IPS DF 6.9 (cell line): ENCODE results near the gene GTF2H4.
"Not testable (repeated sequence)": the region's sequence is repeated elsewhere in the genome, so short reads cannot be mapped to it uniquely, and the experiment has no call there.

Experiments used
- DNase-seq: peaks from one replicate; pipeline ENCODE4 v3.0.0-alpha.2; 2013; ENCODE audit warnings: low read depth, low spot score
- H3K27ac ChIP-seq: one replicate; pipeline ENCODE4 v1.5.1; 2013; ENCODE audit warnings: low read length, control low read depth
- H3K27me3 ChIP-seq: 2 replicates; pipeline ENCODE4 v1.6.1; 2013; ENCODE audit warnings: mild to moderate bottlenecking, low read length; ENCODE audit not compliant: control insufficient read depth, insufficient read depth
- H3K36me3 ChIP-seq: 2 replicates; pipeline ENCODE4 v1.6.1; 2013; ENCODE audit warnings: low read length; ENCODE audit not compliant: control insufficient read depth, insufficient read depth
- H3K4me1 ChIP-seq: 2 replicates; pipeline ENCODE4 v1.6.1; 2013; ENCODE audit warnings: low read length; ENCODE audit not compliant: control insufficient read depth, insufficient read depth
- H3K4me3 ChIP-seq: 2 replicates; pipeline ENCODE4 v1.5.1; 2013; ENCODE audit warnings: mild to moderate bottlenecking, low read length
- H3K9me3 ChIP-seq: 2 replicates; pipeline ENCODE4 v1.6.1; 2013; ENCODE audit warnings: low read length, inconsistent platforms; ENCODE audit not compliant: control insufficient read depth, insufficient read depth
- WGBS: extraction: QIAGEN DNeasy Blood & Tissue Kit; methylation state at CpG from one replicate; pipeline ENCODE4 v1.1.7; 2013; ENCODE audit warnings: mixed read lengths, missing lambda C conversion rate; ENCODE audit not compliant: insufficient read length, insufficient coverage; 5-methylcytosine and 5-hydroxymethylcytosine counted together

Gene GTF2H4

DNA sequence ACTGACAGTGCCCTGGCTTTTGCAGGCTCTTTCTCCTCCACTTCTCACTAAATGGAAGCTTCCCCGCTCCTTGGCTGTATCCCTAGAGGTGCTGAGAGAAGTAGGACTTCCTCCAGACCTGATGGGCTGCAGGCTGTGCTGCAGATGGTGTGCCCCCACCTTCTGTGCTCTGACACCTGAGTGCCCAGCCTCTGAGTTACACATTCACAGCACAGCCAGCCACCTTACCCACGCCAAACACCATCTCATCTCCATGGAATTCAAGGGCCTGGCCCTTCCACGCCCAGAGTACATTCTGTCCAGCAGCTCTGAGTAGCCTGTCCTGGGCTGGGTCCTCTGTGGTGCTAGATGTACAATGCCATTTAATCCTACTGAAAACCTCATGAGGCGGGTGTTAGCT, 18.6 kb downstream of the GTF2H4 start:
- Histone ChIP-seq H3K27me3 (no peaks in the 10 kb centered on the region), H3K27ac (no peak overlapping the region), H3K4me3 (no peak overlapping the region), H3K36me3 (peaks cover 5% of the 10 kb centered on the region; the same call in 1 of the 2 replicates), H3K9me3 (no peaks in the 10 kb centered on the region), H3K4me1 (peaks cover 2% of the 10 kb centered on the region; the same call in 1 of the 2 replicates)
- WGBS, result no CpG with 5 or more reads among the region's 4 CpGs
- no peak for DNase-seq

DNA sequence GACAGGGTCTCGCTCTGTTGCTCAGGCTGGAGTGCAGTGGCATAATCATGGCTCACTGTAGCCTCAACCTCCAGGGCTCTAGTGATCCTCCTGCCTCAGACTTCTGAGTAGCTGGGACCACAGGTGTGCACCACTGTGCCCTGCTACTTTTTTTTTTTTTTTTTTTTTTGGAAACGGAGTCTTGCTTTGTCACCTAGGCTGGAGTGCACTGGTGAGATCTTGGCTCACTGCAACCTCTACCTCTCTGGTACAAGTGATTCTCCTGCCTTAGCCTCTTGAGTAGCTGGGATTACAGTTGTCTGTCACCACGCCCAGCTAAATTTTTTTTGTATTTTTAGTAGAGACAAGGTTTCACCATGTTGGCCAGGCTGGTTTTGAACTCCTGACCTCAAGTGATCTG, 19.1 kb downstream of the GTF2H4 start:
- H3K27ac ChIP-seq, H3K4me1 ChIP-seq, H3K9me3 ChIP-seq, DNase-seq, H3K36me3 ChIP-seq, H3K4me3 ChIP-seq, H3K27me3 ChIP-seq: not testable (repeated sequence)
- WGBS, result no CpG with 5 or more reads among the region's 3 CpGs

DNA sequence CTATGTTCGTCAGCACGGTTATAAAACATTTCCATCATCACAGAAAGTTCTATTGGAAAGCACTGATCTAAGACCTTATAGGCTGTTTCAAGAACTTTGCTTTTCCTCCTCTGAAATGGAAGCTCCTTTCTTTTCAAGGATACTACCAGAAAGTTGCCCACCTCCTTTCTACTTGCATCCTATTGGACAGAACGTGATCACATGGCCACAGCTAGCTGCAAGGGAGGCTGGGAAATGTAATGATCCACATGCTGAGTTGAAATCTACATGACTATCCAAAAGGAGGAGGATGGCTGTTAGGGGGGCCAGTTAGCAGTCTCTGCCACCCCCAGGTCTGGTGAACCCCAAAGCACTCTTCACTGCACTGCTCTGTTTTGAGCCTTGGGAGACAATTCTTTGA, 20.7 kb downstream of the GTF2H4 start:
- no peaks in the 10 kb centered on the region for H3K9me3 ChIP-seq
- no peaks in the 10 kb centered on the region for H3K27me3 ChIP-seq
- WGBS, result no CpG with 5 or more reads among the region's 3 CpGs
- no peak for DNase-seq
- no peaks in the 10 kb centered on the region for H3K4me1 ChIP-seq
- no peak overlapping the region for H3K4me3 ChIP-seq
- no peak overlapping the region for H3K27ac ChIP-seq
- peaks cover 5% of the 10 kb centered on the region; the same call in 1 of the 2 replicates for H3K36me3 ChIP-seq

DNA sequence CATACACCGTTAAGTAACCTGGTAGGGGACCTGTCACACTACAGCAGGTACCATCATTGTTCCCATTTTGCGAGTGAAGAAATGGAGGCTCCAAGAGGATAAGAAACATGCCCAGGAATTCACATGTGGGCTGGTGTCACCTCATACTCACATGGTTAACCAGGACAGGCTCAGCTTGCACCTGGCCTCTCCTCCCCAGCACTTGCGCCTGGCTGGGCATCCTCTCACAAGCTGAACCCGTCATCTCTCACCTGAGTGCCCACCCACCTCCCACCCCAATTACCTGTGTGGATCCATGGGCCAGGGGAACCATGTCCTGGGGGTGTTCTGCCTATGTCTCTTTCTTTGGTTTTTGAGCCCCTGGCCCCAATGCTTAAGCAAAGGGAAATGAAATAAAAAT, 22.5 kb downstream of the GTF2H4 start:
- WGBS, result no CpG with 5 or more reads among the region's 4 CpGs
- no peak for DNase-seq
- Histone ChIP-seq H3K27ac (no peak overlapping the region), H3K4me1 (no peaks in the 10 kb centered on the region), H3K27me3 (no peaks in the 10 kb centered on the region), H3K36me3 (peaks cover 5% of the 10 kb centered on the region; the same call in 1 of the 2 replicates), H3K4me3 (no peak overlapping the region), H3K9me3 (no peaks in the 10 kb centered on the region)

DNA sequence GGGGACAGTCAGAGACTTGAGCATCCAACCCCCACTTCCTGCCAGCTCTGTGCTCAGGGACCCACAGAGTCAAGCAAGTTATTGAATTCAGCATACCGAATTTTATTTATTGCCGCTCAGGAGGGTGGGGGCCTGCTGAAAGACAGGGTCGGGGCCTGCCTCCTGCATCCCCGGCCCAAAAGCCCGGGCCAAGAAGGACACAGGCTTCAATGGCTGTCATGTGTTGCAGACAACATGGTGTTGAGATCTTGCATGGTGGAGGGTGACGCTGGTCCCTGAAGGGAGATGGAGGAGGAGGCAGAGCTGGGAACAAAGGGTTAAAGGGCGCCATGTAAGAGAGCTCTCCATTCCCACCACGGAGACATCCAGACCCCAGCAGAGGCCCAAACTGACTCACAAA, 23.3 kb downstream of the GTF2H4 start:
- Histone ChIP-seq H3K4me1 (no peaks in the 10 kb centered on the region), H3K4me3 (no peak overlapping the region), H3K27ac (no peak overlapping the region), H3K27me3 (no peaks in the 10 kb centered on the region), H3K36me3 (peaks cover 3% of the 10 kb centered on the region; the same call in 1 of the 2 replicates), H3K9me3 (no peaks in the 10 kb centered on the region)
- no peak for DNase-seq
- WGBS, result no CpG with 5 or more reads among the region's 8 CpGs

DNA sequence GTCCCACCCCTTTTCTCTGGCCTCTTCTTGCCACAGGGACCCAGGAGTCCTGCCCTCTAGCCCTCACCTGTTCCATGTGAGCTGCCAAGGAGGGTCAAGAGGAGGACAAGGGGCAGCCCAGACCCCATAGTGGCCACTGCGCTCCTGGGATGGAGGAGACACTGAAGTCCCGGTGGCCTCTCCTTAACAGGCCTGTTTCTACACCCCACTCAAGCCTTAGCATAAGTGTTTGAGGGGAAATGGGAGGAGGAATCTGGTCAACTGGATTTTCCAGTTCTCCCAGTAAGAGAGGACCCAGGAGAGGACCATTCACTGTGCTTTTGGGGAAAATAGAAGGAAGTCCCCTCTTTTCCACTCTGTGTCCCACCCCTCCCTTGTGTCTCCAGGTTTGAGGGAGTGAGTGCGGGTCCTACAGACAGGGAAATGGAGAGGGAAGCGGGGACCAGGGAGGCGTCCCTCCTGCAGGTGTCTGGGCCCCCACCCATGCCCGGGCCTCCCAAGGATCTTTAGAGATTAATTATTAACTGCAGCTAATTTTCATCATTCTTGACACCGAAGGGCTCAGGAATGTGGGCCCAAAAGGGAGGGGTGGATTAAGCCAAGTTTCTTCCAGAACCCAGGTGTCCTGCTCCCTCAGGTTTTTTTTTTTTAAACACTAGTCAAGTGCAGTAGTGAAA, 24.1 kb downstream of the GTF2H4 start, which contains the start of gene SFTA2:
TSS of gene SFTA2 (minus strand) at position 202 of the 677 bp plus-strand sequence. CDS start at position 128, 74 bp downstream.
- Histone ChIP-seq H3K27me3 (no peaks in the 10 kb centered on the region), H3K27ac (no peak within 1 kb of the TSS), H3K4me1 (no peaks in the 10 kb centered on the region), H3K9me3 (no peaks in the 10 kb centered on the region), H3K4me3 (no peak within 1 kb of the TSS), H3K36me3 (no peaks in the 10 kb centered on the region)
- DNase-seq, result no peak
- no CpG with 5 or more reads among the region's 7 CpGs for WGBS

DNA sequence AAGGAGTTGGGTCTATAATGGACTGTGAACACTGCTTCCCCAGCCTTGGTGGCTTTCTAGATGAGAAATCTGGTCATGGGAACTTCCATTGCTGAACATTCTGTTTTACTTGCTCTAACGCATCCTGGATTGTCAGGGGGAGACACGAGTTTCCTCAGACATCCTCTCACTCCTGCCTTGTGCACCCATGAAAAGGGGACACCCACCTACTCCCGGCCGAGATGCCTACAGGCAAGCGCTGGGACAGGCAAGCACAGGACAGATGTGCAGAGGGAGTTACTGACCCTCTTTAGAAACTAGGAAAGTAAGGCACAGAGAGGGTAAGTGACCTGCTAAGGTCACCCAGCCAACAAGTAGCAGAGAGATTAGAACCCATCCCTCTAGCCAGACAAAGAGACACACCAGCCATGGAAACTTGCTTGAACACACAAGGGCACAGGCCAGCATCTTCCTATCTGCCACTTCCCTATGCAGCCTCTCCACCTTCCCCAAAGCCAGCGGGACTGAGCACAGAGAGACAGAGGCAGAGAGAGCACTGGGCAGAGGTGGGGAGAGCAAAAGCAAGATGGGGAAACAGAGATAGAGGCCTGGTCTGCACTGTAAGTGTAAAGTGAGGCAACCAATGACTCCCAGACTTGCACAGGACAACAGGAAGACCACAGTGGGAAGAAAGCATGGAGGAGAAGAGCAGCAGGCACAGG, 24.8 kb downstream of the GTF2H4 start:
- Histone ChIP-seq H3K27me3 (no peaks in the 10 kb centered on the region), H3K27ac (no peak overlapping the region), H3K4me3 (no peak overlapping the region), H3K9me3 (no peaks in the 10 kb centered on the region), H3K36me3 (no peaks in the 10 kb centered on the region), H3K4me1 (no peaks in the 10 kb centered on the region)
- no peak for DNase-seq
- WGBS, result no CpG with 5 or more reads among the region's 6 CpGs

DNA sequence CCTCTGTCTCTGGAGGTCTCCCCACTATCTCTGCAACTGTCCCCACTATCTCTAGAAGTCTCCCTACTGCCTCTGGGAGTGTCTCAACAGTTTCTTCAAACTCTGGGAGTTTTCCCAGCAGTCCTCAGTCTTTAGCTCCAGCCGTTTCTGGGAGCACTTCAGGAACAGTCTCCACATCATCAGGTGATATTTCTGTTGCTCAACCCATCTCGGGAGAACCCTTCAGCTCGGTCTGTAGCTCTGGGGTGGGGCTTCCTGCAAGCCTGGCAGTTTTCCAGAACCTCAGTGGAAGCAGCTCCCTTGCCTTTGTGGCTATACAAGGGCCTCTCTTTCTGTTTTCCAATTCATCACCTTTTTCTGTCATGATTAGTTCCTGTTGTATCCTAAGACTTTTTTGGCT, 27.0 kb downstream of the GTF2H4 start:
- H3K9me3 ChIP-seq, result no peaks in the 10 kb centered on the region
- H3K27ac ChIP-seq, result no peak overlapping the region
- H3K27me3 ChIP-seq, result no peaks in the 10 kb centered on the region
- no peaks in the 10 kb centered on the region for H3K4me1 ChIP-seq
- no peak overlapping the region for H3K4me3 ChIP-seq
- no peaks in the 10 kb centered on the region for H3K36me3 ChIP-seq
- WGBS, result no CpG with 5 or more reads among the region's 3 CpGs
- DNase-seq, result no peak

DNA sequence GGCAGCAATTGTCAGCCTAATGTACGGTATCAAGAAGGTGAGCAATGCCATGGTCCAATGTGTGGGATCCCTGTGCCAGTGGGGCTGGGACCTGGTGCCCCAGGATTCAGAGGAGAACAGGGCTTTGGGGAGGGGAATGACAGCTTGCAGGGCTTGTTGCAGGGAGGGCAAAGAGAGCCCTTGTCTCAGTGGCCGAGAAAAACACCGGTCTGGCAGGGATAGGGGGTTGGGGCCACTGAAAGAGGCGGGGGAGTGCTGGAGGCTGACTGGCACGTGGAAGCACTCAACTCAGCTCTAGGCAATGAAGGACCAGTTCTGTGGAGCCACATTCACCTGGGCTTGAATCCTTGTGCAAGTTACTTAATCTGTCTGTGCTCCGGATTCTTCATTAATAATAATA, 29.3 kb downstream of the GTF2H4 start:
- DNase-seq, result no peak
- H3K27me3 ChIP-seq, result no peaks in the 10 kb centered on the region
- WGBS, result no CpG with 5 or more reads among the region's 6 CpGs
- no peak overlapping the region for H3K27ac ChIP-seq
- no peaks in the 10 kb centered on the region for H3K36me3 ChIP-seq
- peaks cover 4% of the 10 kb centered on the region; the same call in 1 of the 2 replicates for H3K4me1 ChIP-seq
- H3K4me3 ChIP-seq, result no peak overlapping the region
- H3K9me3 ChIP-seq, result no peaks in the 10 kb centered on the region

DNA sequence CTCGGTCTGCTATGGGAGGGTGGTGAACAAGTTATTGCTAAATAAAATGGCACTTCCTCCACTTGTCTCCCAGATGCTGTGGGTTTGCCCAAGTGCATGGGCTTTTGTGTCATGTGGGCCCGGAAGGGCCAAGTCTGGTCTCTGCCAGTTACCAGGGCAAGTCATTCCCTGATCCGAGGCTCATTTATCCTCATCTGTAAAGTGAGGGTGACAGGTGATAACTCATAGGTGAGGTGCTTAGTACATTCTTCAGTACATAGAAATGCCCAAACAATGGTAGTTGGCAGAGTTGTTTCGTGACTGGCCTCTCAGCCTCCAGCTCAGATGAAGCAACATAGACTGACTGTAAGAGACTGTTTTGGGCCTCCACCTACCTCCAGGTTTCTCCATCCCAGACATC, 30.7 kb downstream of the GTF2H4 start:
- no peak overlapping the region for H3K27ac ChIP-seq
- H3K4me1 ChIP-seq, result peaks cover 8% of the 10 kb centered on the region; the same call in 1 of the 2 replicates
- no peak for DNase-seq
- no peaks in the 10 kb centered on the region for H3K27me3 ChIP-seq
- no peaks in the 10 kb centered on the region for H3K36me3 ChIP-seq
- no CpG with 5 or more reads among the region's 4 CpGs for WGBS
- H3K4me3 ChIP-seq, result no peak overlapping the region
- no peaks in the 10 kb centered on the region for H3K9me3 ChIP-seq
